ENCODE data around the gene MICALL2.

MICALL2 gene

DNA sequence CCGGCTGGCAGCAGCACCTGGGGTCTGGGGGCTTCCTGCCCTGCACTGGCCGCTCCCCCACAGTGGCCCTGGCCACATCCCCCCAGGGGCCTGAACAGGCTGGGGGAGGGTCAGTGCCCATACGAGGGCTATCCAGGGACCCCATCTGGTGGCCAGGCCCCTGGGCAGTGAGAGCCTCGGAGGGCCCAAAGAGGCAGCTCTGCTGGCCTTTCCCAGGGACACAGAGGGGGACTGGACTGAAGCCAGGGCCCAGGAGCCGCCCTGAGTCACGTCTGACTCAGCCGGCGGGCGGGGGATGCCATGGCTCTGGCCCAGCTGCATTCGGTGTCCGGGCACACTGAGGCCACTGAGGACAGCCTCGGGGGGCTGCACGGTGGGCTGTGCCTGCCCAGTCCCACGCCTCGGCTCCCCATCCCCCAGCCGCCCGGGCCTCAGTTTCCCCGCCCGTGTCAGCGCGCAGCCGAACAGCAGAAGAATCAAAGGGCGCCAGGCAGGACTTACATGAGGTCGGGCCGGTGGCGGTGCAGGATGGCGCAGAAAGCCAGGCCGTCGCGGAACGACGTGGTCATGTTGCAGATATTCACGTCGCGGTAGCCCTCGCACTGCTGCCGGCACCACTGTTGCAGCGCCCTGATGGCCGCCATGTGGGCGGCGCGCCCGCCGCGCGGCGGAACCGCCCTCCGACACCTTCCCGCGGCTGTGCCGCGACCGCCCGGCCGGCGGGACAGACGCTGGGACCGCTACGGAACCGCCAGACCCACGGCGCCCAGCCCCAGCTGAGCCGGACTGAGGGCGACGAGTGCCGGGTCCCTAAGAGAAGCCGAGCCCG, at the start of gene MICALL2:
MICALL2 (minus strand) TSS at position 788 of the 829 bp plus-strand sequence; CDS start at position 644, 144 bp downstream.
- DNase-seq (ENCODE audit: low read depth) = peak; percentile 66

DNA sequence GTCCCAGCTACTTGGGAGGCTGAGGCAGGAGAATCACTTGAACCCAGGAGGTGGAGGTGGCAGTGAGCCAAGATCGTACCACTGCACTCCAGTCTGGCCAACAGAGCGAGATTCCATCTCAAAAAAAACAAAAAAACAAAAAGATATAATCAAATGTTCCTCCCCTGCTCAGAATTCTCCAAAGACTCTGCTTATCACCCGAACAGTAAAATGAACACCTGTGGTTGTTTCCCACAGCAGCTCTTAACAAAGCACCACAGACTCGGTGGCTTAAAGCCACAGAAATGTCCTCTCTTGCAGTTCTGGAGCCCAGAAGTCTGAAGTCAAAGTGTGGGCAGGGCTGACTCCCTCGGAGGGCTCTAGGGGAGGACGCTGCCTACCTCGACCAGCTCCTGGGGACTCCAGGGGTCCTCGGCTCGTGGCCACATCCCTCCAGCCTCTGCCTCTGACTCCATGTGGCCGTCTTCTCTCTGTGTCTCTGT, 49.0 kb upstream of the MICALL2 start:
- DNase-seq (ENCODE audit: low read depth) = no peak

DNA sequence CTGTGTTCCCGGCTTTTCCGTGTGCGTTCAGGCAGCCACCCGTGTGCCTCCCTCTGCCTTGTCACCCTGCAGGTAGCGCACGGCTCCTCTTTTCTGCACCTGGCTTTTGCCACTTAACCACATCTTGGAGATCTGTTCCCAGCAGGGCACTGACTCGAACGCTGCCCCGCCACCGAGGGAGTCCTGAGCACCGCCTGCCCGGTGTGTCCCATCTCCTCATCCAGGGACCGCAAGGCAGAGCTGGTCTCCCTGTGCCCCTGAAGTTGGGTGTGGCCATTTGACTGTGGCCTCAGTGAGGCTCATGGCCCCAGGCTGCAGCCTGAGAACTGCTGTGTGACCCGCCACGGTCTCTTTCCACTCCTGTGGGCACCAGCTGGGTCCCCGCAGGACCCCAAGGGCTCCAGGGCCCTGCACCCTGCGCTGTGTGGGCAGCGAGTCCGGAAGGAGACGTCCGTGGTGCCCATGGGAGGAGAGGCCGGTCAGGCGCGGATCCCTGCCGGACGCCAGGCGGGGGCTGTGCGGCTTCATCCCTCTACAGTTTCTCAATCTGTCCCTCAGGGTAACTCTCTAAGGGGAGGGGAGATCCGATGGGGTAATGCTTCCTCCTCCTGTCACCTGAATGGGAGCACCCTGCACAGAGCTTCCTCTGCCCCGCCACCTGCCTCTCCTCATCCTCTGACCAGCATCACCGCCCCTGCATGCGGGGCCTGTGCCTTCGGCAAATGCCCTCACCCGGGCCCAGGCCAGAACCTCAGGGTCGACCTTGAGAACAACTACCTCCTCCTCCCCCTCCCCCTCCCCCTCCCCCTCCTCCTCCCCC, 46.7 kb upstream of the MICALL2 start:
- no peak for DNase-seq (ENCODE audit: low read depth)

DNA sequence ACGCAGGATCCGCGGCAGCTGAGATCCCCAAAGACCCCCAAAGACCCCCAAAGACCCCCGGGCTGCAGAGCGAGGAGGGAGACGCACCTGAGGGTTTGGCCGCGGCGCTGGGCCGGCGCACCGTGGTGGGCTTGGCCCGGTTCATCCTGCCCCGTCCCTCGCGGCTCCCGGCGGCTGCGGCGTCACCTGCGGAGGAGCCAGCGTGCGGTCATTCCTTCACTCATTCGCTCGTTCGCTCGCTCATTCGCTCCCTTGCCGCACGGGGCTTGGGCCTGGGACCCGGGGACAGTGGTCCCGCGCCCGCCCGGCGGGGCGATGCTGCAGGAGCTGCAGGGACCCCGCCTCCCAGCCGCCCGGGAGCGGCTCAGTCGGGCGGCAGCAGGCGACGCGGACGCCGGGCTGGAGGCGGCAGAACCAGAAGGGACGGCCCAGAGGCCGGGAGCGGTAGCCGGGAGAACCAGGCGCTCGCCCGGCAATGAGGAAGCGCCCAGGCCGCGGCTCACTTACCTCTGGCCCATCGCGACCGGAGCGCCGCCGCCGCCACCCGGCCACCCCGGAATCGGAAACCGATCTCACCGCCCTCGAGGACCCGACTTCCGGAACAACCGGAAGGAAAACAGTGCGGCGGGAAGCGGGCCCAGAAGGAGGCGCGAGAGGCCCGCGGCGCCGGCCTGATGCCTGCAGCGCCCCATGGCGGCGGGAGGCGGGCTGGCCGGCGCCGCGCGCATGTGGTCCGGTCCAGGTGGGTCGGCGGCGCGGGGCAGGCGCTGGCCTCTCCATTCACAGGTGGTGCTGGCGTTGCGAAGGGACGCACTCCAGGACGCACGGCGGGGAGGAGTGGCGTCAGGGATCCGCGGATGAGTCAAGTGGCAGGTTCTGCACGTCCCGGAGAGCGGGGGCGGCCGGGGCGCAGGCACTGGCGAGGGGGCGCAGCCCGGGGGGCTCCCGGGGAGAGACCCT, 44.8 kb upstream of the MICALL2 start, which contains the start of gene INTS1:
INTS1 (minus strand) TSS at position 574 of the 960 bp plus-strand sequence; CDS start at position 145, 429 bp downstream.
- DNase-seq (ENCODE audit: low read depth) = peak; percentile 50

DNA sequence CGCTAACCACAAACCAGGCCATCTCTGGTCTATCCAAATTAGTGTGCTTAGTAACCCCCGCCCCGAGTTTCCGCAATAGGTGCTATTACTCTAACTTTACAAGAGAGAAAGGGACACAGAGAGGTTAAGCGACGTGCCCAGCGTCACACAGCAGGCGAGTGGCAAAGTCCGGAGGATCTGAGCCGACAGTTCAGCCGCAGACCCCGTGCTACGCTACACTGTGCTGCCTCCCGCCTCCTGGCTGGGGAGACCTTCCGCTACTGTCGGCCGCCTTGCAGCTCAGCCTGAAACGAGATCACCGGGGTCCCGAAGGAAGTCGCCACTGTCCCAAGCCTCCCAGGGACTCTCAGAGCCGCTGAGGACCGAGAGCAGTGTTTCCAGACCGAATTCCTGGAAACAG, 44.1 kb upstream of the MICALL2 start:
- no peak for DNase-seq (ENCODE audit: low read depth)

DNA sequence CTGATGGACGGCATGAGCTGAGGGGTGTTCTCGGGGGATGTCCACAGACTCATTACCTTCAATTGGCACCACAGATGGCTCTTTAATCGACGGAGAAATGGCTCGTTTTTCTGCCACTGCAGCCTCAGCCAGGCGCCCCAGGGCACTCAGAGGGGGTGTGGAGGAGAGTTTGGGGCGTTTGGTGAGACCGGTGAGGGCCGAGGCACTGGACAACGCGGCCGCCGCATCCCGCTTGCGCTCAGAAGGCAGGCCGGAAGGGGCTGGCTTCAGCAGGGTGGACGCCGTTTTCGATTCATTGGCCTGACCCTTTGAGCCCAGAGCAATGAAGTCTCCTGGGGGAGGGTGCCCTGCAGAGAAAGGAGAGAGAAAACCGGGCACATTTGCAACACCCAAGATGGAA, 43.6 kb upstream of the MICALL2 start:
- DNase-seq (ENCODE audit: low read depth) = no peak

DNA sequence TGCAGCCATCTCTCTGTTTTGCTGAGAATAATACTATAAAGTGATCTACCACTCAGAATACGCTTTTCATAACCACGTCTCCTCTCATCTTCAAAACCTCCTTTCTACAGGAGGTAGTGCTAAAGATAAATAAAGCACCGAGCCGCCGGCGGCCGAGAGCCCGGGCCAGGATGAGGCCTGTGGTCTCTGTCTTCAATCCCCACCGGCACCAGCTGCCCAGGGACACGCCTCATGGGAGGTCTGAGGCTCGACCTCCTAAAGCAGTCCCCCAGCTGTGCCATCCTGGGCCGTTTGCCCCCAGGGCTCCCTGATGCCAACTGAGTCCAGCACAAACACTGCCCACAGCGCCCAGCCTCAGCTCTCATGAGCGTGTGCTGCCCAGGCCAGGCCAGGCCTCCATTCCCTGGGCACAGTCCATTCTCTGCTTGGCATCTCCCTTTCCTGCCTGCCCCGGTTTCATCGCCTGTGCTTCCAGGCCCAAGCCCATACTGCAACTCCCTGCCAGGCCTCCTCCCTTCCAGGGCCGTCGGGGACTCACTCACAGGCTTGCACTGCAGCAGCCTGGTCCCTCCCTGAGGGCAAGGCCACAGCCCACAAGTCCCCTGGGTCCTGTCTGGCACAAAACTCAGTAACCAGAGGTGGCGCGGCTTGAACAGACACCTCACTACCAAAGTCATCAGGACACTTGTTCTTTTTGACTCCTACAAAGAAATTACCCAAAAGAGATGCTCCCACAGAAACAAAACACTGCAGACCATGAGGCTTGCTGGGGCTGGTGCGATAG, 42.4 kb upstream of the MICALL2 start:
- no peak for DNase-seq (ENCODE audit: low read depth)

DNA sequence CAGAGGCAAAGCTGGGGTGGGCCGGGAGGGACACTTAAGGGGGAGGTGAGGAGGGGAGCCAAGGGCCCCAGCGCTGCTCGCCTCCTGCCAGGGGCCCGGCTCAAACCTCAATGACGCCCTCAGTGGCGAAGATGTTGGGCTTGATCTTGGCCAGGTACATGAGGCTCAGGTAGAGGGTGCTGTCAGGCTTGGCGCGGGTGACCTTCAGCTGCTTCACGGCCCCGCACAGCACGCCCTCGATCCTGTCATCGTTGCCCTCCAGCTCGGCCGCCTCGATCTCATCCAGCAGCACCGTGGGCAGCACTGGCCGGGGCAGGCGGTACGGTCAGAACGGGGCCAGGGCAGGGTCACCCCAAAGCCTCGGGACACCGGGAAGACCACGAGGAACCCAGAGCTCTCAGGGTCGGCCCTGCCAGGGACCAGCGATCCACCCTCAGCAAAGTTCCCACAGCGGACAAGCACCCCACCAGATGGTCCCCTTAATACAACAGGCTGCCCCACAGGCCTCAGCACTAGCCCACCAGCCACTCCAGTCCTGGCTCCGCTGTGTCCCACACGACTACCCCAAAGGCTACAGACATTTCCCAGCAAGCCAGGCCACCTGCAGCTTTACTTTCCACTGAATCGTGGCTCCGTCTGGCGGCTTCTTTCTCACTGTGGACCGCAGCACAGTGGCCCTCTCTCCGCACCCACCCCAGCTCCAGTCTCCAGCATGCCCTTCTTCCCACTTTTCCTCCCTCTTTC, 41.0 kb upstream of the MICALL2 start:
- no peak for DNase-seq (ENCODE audit: low read depth)

DNA sequence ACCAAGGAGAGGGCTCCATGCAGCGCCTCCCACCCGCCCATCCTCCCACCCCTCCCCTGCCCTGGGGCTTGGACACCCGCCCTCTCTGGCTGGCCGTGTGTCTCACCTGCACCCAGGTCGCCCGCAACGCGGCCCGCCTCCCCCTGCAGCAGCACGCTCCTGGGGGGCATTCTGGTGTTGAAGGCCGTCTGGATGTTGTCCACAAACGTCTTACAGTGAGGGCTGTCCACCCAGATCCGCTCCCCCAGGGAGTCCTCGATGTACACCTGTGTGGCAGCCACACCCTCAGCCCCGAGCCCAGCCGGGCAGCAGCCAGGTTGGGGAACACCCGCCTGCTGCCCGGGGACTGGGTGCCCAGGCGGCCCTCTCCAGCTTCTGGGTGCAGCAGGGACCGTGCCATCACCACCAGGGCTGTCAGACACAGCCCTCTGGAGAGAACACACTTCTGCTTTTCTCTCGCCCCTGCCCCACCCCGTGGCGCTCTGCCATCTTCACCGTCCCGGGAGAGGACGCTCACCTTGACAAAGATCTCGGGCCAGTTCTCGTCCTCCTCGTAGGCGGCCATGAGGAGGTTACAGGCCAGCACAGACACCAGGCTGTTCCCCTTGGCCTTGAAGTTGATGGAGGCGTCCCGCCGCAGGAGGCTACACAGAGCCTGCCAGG, 40.2 kb upstream of the MICALL2 start:
- no peak for DNase-seq (ENCODE audit: low read depth)

DNA sequence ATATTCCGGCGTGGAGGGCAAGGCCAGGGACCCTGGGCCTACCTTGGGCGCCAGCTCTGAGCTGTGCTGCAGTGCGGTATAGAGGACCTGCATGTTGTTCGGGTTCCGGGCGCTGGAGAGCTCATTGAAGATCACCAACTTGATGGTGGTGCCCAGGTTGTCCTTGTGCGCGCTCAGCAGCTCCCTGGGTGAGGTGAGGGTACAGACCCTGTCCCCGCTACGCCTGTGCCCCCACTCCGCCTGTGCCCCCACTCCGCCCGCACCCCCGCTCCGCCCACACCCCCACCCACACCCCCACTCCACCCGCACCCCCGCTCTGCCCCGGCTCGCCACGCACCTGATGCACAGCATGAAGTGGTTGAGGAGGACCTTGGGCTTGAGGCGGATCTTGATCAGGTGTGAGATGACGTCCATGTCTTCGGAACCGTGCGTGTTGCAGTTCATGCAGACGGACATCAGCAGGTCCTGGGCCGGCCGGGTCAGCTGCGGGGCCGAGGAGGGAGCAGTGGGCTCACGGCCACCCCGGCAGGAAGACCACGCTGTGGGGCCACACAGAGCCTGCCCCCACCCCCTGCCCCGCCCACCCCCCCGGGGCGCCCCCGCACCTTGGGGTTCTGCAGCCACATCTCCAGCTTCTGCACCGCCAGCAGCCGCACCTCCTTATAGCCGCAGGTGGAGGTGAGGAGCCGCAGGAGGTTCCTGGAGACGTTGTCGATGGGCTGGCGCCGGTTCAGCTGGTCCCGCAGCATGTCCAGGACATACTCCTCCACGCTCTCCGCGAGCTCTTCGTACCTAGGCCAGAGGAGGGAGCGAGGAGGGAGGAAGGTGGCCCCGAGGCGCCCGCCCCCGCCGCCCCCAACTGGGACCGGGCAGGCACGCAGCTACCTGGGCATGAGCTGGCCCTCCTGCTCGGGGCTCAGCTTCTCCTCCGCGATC, 39.4 kb upstream of the MICALL2 start:
- no peak for DNase-seq (ENCODE audit: low read depth)

DNA sequence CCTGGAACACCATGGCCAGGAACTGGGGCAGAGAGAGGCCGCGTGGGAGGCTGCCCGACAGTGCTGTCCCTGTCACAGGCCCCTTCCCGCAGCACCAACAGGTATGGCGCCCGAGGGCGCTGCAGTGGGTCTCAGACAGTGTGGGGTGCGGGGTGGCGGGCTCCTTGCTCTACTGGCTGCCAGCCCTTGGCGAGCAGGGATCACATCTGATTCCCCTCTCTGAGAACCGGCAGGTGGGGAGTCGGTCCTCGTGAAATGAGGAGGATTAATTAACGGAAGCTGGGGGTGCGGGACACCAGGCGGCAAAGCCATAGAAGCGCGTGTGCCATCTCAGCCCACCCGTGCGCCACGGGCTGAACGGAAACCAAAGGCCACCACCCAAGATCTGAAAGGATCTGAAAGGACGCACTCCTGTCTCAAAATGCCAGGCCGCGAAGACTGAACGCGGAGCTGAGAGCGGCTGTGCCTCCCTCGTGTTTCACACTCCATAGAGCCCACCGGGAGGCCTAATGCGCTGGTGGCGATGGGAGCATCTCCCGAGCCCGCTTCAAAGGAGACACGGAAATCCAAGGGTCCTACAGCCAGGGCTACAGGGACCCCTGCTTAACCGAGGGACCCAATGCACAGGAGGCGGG, 38.1 kb upstream of the MICALL2 start:
- DNase-seq (ENCODE audit: low read depth) = no peak

DNA sequence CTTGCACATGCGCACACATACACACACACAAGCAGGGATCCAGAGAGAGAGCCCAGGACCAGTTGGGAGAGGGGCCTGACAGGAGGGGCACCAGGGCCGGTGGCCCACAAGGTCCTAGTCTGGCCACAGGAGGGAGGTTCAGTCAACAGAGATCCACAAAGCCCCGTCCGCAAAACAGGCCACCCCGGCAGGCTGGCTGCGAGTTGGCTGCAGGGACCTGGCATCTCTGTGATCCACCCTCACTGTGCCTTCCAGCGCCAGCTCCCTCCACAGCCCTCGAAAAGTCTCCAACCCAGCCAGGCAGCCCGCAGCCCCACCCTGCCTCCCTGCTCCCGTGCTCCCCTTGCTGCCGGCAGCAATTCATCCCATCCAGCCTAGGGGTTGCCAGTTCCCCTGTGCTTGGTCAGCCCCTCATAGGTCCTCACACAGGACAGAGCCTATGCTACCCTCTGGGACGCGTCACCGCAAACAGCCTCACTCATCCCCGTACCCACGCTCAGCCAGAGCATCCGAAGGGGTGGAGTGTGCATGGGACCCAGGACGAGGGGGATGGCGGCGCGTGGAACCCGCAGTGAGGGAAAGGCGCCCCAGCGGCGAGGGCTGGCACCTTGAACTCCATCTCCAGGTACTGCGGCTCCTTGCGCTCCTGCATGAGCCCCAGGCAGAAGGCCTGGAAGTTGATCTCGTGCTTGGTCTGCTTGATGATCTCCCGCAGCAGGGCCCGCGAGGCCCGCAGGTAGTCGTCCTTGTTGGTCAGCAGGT, 37.4 kb upstream of the MICALL2 start:
- no peak for DNase-seq (ENCODE audit: low read depth)

DNA sequence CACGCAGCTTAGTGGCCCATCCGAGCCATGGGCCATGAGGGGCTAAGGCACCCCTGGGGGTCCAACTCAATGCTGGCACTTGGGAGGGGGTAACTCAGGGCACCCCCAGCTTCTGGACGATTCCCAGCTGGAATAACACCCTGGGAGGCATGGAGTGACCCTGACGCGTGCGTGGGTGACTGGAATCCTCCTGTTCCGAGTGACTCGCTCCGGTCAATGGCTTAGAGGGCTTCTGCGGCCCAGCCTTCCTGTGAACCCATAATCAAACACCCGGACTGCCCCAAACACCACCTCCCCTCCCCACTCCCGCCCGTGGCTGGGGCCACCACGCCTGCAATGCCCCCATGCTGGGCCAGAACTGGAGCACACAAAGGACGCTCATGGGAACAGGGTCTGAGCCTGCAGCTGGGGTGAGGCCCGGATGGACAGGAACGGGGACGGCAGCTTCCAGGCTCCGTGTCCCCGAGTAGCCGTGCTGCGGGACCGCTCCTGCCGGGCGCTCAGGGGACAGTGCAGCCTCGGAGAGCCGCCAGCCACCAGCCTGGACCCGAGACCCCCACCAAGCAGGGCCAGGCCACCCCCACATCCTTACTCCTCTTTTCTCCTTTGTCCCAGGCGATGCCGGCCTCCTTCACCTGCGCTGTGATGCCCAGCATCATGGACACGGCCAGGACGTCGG, 36.4 kb upstream of the MICALL2 start:
- DNase-seq (ENCODE audit: low read depth) = no peak

DNA sequence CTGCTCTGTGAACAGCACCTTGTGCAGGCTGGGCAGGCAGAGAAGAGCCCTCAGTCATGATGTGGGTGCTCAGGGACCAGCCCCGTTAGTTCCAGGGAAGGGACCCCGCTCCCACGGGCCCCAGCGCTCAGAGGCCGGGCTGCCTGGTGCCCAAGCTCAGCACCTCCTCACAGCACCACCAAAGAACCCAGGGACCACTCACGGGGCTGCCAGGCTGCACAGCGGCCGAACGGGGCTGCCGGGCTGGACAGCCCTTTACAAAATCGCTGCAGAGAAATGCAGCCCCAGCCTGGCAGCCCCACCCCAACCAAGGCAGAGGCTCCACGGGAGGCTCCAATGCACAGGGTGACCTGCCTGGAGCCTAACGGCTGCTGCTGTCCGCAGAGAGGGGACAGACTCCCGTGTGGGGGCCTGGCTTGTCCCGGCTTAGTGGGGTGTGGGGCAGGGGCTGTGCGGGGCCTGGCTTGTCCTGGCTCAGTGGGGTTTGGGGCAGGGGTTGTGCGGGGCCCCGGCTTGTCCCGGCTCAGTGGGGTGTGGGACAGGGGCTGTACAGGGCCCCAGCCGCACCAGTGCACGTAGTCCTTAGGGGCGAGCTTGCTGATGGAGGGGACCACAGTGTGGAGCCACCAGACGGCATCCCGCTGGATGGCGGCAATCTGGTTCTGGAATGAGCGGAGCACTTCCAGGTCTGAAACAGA, 35.7 kb upstream of the MICALL2 start:
- DNase-seq (ENCODE audit: low read depth) = no peak

DNA sequence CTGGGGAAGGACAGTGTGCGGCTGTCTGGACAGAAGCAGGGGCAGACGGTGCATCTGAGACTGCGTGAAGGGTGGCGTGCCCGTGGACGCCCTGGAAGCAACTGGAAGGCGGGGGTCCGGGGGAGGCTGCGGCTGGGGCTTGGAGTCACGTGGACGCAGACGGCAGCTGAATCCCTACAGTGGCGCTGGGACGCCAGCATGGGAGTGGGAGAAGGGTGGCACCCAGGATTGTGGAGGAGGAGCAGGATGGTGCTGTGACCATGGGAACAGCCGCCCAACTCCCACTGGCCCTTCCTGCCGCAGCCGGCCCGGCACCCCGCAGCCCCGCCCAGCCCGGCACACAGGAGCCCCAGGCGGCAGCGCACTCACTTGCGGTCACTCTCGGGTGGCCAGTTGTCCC, 35.2 kb upstream of the MICALL2 start:
- no peak for DNase-seq (ENCODE audit: low read depth)

DNA sequence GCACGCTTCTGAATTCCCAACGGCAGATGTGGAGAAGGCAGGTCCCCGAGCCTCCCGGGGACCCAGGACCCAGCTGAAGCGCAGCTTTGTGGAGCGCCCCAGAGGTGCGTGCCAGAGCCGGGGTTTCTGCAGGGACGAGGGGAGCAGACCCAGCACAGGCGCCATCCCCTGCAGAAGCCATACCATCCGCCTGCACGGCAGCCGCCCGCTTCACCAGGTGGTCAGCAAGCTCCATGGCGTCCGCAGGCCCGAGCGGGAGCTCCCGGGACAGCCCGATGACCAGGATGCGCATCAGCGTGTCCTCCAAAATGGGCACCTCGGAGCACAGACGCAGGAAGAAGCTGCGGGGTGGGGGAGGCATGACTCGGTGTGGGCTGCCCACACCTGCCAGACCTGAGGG, 34.3 kb upstream of the MICALL2 start:
- DNase-seq (ENCODE audit: low read depth) = no peak

All from HS-27A (cell line).